NCI-H1092 treated with DMSO at 0.1 percent for 48 hours (cell line): Measurements from ENCODE around the gene OR10AD1.
A peak's percentile ranks its signal among the peaks of the same experiment; 100 is the strongest.

Source experiments
- DNase-seq: peaks from one replicate; lab custom pipeline; 2025; lab: John Stamatoyannopoulos, UW

OR10AD1 gene

DNA sequence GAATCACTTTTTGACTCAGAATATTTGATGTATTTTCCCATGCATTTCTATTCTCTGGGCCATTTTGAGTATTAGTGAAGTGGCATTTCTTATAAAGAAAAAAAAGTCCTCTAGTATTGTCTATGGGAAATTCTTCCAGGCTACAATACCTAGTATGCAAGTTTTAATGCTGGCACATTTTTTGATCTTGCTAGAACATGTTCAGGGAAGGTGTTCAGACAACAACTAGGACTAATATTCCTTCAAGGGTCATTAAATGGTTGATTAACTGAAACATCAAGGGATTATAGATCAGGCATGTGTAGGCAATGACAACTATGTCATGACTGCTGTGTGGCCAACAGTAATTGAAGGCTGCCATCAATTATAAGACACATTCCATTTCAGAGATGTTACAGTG, 12.0 kb downstream of the OR10AD1 start:
- DNase-seq, result no peak

DNA sequence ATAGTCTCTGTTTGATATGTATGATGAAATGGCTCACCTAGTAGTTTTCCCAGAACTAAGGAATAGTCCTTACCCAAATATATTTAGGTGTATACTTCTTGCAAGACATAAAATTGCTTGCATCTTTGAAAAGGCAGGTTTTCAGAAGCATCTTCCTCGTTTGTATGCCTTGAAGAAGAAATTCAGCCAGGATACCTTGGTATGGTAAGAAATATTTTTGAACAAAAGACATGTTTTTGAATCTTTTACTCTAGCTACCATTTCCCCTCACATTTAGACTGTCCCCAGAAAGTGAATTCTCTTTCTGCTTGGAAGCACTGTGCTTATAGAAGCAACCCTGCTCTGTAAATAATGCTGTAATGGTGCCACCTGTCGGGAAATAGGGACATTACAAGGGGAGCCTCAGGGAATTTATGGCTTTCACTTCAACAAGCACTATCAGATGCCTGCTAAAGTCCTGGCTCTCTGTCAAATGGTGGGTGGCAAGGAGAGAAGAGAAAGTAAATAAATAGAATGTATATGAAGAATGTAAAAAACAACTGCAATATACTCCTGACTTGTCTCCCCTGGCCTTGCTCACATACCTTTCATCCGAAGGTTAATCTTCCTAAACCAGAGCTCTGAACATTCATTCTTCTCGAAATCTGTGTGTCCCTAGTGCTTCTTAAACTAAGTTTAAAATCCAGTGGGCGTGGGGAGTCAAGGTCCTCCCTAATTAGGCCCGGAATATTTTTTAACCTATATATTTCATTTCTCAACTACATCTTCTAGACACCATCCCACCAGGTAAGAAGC, 13.6 kb downstream of the OR10AD1 start:
- DNase-seq, result peak; percentile 87

DNA sequence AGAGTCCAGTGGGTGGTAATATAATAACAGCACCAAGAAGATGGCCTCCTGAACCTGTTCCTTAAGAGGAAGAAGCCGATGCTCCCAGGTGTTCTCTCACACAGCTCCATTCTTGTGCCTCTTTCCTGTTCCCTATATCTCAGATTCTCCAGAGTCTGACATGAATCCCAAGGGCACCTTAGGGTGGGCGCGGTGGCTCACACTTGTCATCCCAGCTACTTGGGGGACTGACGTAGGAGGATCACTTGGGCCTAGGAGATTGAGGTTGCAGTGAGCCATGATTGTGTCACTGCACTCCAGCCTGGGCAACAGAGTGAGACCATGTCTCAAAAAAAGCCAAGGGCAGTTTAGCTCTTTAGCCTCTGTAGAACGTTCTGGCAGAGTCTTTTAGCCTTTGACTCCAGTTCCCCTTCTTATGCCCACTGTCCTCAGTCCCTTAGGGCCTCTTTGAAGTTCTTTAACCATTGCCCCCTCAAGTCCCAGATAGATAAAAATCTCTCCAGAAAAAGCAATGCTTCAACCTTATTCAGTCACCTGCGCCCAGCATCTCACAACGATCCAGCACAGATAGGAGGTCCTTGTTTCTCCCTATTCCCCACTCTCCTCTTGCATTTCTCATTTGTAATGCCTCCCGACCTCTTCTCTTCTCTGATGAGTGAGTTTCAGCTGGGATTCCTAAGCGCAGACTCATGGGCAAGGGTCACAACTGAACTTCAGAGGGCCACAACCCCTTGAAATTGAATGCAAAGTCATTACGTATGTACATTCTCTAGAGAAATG, 15.0 kb downstream of the OR10AD1 start:
- no peak for DNase-seq

DNA sequence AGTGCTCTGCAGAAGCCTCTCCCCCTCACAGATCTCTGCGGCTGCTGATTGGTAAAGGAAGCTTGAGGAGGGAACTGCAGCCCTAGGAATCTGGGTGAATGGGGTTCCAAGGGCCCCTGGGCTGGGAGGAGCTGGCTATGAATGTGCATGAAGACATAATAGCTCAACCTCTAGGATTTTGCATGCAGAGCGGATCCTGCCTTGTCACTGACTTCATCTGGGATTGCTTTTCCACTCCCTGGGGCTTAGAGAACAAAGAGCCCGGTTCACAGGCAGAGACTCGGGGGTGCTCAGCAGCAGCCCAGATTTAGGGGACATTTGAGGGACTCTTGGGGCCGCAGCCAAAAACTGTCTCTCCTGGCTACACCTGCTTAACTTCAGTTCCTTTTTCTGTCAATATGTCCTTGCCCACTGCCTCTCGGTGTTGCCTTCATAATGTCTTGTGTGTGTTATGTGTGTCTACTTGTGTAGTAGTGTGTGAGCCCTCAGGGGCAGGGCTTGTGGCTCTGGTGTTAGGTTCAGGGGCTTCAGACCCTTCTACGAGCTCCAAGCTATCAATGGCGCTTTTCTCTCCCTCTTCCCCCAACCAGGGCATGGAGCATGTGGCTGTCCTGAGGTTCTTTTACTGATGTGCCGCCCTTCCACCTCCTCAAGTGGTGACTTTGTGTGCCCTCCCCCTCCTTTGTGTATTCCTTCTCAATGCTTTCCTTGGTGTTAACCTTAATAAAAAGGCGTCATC, 17.7 kb downstream of the OR10AD1 start:
- no peak for DNase-seq

DNA sequence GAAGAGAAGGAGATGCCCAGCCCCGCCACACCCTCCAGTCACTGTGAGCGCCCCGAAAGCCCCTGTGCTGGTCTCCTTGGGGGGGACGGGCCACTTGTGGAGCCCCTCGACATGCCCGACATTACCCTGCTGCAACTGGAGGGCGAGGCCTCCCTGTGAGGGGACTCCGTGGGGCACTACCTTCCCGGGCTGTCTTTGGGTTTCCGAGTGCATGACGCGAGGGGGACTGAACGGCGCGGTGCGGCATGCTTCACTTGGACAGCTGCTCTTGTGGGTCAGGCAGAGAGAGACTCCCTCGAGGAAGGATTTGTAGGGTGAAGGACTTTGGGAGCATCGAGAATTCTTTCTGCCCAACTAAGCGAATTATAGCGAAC, 18.6 kb downstream of the OR10AD1 start:
- no peak for DNase-seq

DNA sequence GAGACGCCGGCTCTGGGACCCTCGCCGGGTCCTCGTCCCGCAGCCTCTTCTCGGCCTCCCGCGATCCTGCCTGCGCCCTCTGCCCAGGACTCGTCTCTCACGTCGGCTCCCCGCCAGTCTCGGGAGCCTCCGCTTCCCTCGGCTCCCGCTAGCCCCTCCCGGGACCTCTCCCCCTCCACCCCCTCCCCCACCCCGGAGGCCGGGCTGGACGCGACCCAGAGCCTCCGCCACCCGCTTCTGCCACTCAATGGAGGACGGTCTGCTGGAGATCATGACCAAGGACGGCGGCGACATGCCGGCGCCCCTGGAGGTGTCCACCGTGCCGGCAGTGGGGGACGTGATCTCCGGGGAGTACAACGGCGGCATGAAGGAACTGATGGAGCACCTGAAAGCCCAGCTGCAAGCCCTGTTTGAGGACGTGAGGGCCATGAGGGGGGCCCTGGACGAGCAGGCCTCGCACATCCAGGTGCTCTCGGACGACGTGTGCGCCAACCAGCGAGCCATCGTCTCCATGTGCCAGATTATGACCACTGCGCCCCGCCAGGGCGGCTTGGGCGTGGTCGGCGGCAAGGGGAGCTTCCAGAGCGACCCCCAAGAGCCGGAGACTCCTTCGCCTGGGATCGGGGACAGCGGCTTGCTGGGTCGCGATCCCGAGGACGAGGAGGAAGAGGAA, 19.1 kb downstream of the OR10AD1 start:
- no peak for DNase-seq

DNA sequence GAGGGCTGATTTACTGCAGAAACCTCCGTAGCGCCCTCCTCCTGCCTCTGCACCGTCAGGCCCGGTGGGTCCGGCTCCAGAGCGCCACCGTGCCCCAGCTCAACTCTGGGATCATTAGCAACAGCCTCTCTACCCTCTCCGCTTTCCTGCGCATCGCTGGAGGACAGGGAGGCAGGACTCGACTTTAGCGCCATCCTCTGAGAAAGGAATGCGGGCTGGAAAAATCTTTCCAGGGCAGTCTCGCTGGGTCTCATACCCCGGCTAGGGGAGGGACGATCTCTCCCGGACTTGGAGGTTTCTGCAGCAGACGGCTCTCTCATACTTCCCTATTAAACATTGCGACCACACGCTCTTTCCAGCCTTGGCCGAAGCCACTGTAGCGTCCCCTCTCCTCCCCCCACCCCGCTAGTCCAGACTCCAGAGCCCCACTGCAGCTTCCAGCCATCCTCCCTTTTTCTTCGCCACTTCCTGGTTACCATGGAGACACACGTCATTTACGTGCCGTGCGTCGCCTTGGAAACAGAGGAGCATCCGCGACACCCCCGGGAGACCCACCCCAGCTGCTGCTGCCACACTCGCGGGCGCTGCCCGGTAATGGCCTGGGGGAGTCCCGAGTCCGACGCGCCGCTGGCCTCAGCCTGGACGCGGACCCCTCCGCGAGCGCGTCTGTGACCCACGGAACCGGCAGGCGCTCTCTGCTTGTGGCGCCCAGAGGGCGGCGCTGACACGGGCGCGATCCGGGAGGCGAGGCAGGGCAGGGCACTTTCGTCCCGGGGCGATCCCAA, 19.8 kb downstream of the OR10AD1 start, which contains the start of gene CCDC184:
Gene CCDC184, plus strand, starts transcription at position 554 of the 785 bp plus-strand sequence. CDS start 479 bp downstream, outside the sequence.
- peak; percentile 88 for DNase-seq

DNA sequence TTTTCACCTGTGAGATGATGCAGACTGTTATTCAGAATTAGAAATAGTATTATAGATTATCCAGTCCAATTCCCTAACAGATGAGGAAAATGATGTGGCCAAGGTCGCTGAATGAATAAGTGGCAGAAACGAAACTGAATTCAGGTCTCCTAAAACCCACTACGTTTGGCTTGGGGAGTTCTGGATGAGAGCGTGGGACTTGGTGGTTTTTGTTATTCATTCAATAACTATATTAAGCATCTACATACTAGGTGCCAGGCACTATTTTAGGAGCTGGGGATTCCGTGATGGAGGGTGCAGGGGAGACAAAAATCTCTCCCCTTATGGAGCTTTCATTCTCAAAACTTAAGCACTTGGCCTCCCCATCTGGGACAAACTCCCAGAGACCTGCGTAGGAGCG, 20.5 kb downstream of the OR10AD1 start:
- DNase-seq, result no peak

DNA sequence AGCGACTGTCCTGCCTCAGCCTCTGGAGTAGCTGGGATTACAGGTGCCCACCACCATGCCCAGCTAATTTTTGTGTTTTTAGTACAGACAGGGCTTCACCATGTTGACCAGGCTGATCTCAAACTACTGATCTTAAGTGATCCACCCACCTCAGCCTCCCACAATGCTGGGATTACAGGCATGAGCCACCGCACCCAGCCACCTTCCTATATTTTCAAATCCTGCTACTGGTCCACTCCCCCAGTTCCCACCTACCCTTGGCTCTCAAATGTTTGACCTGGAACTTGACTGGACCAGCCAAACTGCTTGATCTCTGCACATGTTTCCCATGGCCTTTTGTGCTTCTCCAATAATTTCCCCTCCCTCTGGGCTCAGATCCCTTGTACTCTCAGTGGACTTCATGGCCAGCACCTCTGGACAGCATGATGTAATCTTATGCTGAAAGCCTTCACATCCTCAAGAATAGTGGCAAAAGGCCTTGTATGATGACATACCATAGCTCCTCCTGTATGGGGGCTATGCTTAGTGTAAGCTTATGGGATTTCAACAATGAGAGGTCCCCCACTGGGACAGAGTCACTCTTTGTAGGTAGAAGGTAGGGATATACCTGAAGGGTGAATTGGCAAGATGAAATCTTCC, 22.1 kb downstream of the OR10AD1 start:
- DNase-seq, result no peak

DNA sequence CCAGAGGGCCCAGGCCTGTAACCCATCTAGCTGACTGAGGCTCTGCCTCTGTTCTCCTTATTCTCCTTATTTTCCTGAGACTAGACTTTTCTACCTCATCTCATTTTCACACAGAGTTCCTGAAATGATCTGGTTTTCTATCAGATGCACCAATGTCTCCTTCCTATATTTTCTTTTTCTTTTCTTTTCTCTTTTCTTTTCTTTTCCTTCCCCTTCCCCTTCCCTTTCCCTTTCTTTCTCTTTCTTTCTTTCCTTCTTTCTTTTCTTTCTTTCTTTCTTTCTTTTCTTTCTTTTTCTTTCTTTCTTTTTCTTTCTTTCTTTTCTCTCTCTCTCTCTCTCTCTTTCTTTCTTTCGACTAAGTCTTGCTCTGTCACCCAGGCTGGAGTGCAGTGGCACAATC, 22.7 kb downstream of the OR10AD1 start:
- DNase-seq, result no peak

DNA sequence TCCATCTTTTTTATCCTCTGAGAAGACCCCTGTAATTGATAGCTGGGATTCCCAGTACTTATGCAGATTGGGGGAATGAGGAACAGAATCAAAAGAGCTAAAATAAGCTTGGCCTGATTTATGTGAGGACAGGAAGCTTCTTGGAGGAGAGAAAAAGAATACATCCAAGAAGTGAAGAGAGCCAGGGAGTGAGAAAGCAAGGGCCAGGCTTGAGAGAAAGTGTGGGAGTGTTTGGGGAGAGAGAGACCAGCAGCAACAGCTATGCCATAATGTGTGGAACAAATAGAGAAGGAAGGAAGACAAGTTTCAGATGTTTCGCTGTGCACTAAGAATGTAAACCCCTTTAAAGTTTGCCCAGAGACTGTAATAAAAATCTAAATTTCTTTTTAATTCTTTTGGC, 23.6 kb downstream of the OR10AD1 start:
- DNase-seq, result no peak

DNA sequence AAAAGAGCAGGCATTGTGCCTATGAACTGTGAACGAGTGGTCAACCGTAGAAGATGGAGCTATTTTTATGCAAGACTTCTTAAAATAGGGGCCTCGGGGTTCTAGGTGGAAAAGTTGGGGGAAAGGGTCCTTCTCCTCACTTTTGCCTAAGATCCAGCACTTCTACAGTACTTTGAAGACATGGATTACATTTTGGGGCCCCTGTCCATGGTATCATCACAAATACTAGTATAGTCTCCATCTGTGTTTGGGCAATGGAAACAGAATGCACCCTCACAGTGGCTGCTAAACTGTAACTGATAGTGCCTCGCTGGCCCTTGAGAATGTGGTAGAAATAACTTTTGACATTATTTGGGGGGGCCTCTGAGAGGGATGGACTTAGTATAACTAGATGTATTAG, 25.1 kb downstream of the OR10AD1 start:
- no peak for DNase-seq

DNA sequence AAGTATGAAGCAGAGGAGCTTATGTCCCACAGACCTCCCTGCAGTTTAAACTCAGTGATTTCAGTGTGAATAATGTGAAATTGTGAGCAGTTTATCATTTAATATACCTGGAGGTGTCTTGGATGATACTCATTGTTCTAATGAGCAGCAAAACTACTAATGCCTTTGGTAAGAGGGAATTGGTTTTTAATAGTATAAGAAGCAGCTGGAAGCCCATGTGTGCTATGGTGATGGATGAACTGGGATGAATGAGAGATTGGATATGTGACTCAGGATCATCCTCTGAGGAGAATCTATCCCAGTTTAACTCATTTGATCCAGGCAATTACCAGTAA, 26.7 kb downstream of the OR10AD1 start:
- no peak for DNase-seq

DNA sequence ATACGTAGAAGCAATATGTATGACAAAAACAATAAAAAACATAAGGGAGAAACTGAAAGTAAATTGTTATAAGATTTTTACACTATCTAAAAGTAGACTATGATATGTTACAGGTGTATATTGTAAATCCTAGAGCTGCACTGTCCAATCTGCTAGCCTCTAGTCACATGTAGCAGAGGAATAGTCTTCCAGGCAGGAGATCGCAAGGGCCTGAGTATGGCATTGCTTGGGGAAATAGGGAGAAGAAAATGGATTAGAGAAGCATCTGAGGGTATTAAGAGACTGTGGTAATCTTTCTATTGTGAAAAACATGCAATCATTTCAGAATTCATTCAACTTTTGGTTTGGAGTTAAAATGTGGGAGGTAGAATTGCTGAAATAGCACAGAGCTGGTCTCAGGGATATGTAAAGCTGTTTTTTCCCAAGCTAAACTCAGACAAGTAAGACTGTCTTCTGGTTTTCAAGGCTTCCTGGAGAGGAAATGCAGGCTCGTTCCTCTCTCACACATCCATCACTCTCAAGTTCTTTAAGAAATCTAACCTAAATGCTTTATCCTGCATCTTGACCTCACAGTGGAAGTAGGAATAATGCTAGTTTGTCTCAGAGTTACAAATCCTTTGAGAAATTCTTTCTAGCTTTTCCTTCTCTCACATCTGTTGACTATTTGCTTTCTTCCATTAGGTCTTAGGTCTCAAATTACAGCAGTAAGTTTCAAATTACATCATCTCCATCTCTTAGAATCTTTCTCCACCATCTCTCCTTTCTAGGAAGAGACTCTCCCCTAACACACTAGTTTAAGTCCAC, 27.3 kb downstream of the OR10AD1 start:
- no peak for DNase-seq

DNA sequence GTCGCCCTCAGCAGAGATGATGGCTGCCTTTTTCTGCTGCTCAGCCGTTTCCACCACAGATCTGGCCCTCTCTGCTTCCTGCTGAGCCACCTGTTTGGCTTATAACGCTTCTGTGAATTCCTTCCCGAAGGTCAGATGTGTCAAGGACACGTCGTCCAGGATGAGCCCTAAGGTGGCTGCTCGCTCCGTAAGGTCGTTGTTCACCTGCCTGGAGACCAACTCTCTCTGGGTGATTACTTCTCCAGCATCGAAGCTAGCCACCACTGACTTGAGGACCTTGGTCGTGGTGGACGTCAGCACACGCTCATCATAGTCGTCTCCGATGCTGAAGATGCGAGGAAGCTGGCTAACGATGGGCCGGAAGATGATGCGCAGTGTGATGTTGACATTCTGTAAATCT, 34.1 kb downstream of the OR10AD1 start:
- DNase-seq, result no peak

DNA sequence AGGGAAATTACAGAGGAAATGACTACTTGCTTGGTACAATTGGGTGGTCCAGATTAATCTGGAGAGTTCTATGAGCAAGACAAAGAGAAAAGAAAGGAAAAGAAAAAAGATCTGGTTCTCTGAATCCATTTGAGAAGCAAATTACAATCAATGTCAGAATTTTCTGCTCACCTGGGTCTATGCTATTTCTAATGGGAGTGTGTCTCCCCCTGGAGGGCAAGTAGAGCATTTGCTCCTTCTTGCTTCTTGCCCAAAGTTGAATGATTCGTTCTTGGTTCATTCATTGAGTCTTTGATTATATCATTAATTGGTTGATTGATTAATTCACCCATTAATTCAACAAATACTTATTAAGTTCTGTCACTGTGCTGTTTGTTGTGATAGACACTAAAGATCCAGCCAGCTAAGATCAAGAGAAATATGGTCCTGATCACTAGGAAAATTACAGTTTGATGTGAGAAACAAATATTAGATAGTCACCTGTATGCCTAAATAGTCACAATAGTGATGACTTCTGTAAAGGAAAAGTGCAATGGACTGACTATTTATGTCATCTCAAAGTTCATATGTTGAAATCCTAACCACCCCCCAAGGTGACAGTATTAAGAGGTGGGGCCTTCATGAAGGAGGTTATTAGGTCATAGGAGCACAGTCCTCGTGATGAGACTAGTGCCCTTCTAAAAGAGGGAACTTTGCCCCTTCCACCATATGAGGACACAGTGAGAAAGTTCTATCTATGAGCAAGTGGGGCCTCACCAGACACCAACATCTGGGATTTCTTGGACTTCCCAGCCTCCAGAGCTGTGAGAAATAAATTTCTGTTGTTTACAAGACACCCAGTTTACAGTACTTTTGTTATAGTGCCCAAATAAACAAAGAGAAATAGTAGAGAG, 37.8 kb downstream of the OR10AD1 start:
- DNase-seq, result peak; percentile 77

DNA sequence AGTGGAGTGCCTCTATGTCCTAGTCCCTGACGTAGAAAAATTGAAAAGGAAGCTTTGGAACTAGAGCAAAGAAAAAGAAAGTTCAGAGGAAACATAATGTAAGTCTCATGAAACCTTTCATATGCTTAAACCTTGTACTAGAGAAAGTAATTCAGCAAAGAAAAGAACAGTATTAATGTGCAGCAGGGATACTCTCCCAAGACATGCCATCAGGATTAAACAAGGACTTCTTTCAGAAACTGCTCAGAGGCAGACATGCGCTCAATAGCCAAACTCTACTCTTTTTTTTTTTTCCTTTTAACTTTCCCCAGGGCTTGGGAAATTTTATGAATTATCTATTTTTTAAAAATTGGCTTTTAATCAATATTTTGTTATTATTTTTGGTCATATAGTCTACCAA, 38.6 kb downstream of the OR10AD1 start:
- no peak for DNase-seq

DNA sequence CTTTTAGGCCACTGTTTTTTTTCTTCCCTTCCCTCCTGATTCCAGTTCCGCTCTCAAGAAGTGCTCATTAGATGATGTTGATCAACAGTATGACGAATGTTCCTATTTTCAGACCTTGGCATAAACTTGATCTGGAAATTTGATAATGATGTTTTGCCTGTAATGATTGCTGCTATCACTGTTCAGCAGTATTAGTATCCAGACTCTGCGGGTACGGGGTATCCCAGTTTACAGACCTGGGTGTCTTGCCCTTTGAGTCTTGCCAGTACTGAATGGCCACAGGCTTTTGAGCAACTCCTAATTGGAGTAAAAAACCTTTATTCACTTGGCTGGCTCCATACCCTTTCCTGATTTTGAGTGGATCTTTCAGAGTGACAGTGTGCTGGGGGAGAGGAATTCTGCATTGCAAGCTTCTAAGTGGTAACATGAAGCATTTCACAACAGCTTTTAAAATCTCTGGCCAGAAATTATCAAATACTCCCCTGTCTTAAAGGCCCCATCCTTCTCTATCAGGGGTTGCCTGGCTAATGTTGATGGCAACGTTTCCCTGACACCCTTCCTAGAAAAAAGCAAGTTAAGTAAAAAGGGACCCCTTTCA, 39.8 kb downstream of the OR10AD1 start:
- no peak for DNase-seq

DNA sequence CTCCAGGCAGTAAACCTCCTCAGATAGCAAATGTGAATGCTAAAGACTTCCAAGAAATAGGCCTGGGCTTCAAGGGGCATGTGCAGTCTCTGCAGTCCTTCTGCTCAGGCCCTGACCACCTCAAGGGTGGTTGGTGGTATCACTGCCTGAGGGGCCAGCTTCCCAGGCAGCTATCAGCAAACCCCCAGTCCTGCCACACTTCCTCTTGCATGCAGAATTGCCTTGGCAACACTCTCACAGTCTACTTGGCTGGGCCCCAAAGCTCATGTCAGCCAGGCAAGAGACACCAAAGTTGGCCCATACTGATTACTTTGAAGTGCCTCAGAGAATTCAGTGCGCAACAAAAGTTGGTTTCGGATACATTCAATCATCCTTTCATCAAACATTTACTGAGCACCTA, 42.3 kb downstream of the OR10AD1 start:
- no peak for DNase-seq
